Esophagus squamous epithelium (tissue), 4 donors: ENCODE measurements around the gene TTC21A.

Experiments used
- POLR2A ChIP-seq, 4 donors: fragments of 450-650 bp; IDR thresholded peaks; one replicate each; pipeline ENCODE4 v1.6.1; 2017; ENCODE audit warnings: antibody characterized with exemption in 4 of 4, mild to moderate bottlenecking in 4 of 4, moderate library complexity in 3 of 4
- TF ChIP-seq, protein P1 (sequence below), 6 experiments: fragments of 450-650 bp in 4 of 6; fragments of 200-600 bp in 2 of 6; sonication (generic) in 2 of 6; IDR thresholded peaks; one replicate each; pipeline ENCODE4 v1.5.1; 2016 to 2019; ENCODE audit warnings: antibody characterized with exemption in 6 of 6, mild to moderate bottlenecking in 4 of 6, moderate library complexity in 4 of 6

- TF ChIP-seq POLR2A (IDR thresholded peaks at IDR 0.05), result peak in 1 of 4 donors; percentile 16
- TF ChIP-seq, protein P1, sequence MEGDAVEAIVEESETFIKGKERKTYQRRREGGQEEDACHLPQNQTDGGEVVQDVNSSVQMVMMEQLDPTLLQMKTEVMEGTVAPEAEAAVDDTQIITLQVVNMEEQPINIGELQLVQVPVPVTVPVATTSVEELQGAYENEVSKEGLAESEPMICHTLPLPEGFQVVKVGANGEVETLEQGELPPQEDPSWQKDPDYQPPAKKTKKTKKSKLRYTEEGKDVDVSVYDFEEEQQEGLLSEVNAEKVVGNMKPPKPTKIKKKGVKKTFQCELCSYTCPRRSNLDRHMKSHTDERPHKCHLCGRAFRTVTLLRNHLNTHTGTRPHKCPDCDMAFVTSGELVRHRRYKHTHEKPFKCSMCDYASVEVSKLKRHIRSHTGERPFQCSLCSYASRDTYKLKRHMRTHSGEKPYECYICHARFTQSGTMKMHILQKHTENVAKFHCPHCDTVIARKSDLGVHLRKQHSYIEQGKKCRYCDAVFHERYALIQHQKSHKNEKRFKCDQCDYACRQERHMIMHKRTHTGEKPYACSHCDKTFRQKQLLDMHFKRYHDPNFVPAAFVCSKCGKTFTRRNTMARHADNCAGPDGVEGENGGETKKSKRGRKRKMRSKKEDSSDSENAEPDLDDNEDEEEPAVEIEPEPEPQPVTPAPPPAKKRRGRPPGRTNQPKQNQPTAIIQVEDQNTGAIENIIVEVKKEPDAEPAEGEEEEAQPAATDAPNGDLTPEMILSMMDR (IDR thresholded peaks at IDR 0.05), result no peak
These were observed 43.5 kb downstream of the TTC21A start for GRCh38 chr3:39150803-39151631.
